ENCODE results near the gene RABGAP1L. TPM values are rescaled to one million over a fixed set of nuclear protein-coding genes. Genes with fewer than 3 reads are reported as not detected.
"Not testable (repeated sequence)": the region's sequence is repeated elsewhere in the genome, so short reads cannot be mapped to it uniquely, and the experiment has no call there.

The RABGAP1L gene
- polyA plus RNA-seq, 12 donors = 11.4 to 34.1 (median 16.6) TPM; not detected in 1

DNA sequence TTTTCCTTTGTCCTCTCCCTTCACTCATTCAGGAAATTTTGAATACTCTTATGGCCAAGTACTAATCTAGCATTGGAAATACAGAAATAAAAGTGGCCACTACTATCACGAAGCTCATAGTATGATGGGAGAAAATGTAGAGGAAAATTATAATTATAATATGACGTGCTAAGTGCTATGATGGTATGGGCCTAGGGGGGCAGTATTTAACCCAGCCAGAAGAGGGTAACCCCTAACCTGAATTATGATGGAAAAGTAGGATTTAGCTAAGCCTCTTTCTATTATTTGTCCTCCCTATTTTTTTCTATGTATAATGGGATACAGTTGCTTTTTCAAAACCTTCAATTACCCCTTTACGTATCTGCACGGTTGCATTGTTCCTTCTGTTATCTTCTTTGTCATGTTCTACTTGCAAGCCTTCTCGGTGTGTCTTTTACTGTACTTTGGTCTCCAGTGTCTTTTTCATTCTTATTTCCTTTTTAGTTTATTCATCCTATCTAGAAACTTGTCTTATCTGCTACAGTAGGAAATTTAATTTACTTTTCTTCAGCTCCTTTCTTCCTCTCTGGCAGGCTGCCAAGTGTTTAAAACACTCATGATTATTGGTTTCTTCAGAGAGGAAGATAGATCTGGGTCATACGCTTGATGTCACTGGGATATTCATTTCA, 199.6 kb downstream of the RABGAP1L start:
- DNase-seq = no peak

DNA sequence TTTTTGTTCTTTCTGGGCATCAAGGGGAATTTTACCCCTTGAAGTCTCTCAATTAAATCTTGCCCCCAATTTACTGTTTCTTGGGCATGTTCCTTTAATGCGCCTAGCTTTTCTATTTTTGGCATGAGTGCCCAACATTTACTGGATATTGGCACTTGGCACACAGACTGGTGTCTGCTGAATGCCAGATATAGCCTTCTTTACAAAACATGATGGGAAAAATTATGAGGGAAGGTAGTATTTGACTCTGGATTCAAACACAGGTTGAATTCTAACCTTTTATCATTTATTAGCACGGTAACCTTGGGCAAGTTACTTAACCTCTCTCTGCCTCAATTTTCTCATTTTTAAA, 200.1 kb downstream of the RABGAP1L start:
- DNase-seq = no peak

DNA sequence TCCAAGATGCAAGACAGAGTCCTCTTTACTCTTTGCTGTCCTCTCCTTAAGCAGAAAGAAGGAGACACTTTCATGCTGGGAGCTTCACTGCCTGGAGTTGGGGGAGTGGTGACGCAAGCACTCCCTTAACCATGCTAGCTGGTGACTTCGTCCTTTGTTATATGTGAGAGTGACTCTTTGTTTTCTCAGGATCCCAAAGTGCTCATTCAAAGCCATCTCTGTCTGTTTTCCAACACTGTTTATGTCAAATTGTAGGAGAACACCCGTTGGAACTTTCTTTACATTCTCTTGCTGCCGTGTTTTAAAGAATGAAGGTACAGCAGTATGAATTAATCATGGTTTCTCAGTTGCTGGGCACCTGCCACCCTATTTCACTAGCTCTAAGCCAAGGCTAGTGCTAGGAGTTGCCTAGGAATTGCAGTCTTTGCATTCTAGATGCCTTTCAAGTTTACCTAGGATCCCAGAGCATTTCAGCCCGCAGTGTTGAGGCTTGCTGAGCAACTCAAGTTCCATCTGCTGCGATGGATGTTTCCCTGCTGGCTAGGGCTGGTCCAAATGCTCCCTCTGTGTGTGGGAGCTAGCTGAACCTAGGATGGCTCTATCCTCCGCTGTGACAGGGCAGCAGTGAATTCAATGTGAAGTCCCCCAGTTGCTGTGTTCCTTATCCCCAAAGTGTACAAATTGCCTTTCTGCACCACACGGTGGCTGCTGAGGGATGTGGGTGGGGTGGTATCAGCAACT, 205.8 kb downstream of the RABGAP1L start:
- no peak for DNase-seq

GRCh38 chr1:174366946-174367345, 207.6 kb downstream of the RABGAP1L start:
- no peak for DNase-seq

GRCh38 chr1:174367892-174368291, 208.6 kb downstream of the RABGAP1L start:
- no peak for DNase-seq

DNA sequence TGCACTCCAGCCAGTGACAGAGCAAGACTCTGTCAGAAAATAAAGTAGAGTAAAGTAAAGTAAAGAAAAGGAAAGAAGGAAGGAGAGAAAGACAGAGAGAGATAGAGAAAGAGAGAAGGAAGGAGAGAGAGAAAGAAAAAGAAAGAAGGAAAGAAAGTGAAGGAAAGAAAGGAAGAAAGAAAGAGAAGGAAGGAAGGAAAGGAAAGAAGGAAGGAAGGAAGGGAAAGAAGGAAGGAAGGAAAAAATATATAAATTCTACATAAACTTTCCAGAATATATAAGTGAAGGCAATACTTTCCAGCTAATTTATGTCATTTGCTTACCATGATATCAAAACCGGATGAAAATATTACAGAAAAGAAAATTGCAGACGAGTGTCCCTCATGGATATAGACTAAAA, 216.7 kb downstream of the RABGAP1L start:
- no peak for DNase-seq

- no peak for DNase-seq
Measured at GRCh38 chr1:174391716-174392115, 232.4 kb downstream of the RABGAP1L start.

DNA sequence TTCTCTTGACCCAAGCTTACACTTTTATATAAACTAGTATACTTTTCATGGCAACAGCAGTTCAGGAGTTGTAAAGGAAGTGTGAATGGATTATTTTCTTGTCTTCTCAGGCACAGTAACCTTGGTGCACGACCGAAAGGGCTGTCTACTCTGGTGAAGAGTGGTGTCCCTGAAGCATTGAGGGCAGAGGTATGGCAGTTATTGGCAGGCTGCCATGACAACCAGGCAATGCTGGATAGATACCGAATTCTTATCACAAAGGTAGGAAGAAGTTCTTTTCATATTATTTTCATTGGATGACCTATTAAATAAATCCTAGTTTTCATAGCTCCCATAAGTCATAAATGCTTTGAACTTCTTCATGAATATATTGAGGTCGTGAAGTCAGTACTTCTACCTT, 234.6 kb downstream of the RABGAP1L start:
- no peak for DNase-seq

DNA sequence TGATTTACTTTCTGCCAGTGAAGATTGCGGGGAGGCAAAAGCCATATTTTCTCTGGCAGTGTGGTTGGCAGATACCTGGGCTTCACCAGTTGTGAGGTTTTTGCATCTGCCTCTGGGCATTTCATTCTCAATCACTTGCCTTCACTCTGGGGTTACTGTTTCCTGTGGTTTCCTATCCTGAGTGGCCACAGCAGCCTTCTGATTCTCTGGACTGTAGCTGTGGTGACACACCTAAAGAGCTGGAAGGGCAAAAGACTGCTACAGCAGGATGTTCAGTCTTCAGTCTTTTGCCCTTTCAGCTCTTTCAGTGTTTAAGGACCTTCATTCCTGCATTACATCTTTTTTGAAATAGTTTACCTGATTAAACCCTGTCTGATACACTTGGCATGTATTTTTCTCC, 237.9 kb downstream of the RABGAP1L start:
- DNase-seq = no peak

GRCh38 chr1:174398246-174398645, 238.9 kb downstream of the RABGAP1L start:
- no peak for DNase-seq

GRCh38 chr1:174399211-174399610, 239.9 kb downstream of the RABGAP1L start:
- DNase-seq = no peak

DNA sequence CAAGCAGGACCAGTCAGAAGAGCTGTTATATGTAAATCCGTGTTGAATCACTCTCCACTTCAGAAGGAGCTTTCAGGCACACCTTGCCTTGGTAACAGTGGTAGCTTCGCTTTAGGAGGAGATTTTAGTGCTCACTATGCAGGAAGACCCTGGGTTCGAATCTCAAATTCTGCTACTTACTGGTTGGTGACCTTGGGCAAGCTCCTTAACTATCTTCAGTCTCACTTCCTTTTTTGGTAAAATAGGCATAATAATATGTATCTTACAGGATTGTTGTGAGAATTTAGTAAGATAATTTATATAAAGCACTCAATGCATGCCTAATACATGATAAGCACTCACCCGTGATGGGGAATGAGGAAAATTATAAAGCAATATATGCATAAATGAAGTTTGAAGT, 241.8 kb downstream of the RABGAP1L start:
- no peak for DNase-seq

DNA sequence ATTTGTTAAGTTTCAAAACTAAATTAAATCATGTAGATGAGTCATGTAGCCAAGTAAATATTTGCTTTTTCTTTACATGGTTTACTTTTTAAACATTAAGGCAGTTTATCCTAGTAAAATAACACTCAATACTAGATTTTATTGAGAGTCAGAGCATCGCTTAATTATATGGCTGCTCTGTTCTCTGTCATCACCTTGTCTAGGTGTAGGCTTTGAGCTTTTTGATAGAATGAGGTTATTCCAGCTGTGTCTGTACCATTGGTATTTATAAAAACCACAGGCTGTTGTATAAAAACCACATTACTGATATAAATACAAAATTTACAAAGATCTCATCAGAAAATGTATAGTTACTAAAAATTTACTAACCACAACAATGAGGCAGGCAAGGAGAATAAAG, 245.9 kb downstream of the RABGAP1L start:
- DNase-seq = no peak

- no peak for DNase-seq
Measured at GRCh38 chr1:174406421-174406820, 247.1 kb downstream of the RABGAP1L start.

DNA sequence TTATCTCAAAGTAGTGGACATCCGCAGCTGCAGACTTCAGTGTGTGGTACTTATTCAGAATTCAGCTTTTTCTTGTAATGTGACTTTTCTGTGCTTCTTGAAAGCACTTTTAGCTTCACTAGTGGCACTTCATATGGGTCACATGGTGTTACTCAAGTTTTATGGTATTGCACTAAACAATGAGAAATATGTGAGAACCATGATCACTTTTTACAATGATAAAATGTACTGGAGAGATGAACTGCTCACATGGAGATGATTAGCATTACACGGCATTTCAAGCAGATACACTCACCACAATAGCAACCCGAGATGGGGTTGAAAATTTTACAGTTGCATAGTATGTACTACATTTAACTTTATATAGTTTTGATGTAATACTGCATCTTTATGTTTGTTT, 248.3 kb downstream of the RABGAP1L start:
- DNase-seq = no peak

GRCh38 chr1:174408146-174408545, 248.8 kb downstream of the RABGAP1L start:
- DNase-seq = no peak

GRCh38 chr1:174409801-174410200, 250.5 kb downstream of the RABGAP1L start:
- DNase-seq = not testable (repeated sequence)

- DNase-seq = no peak
Measured at GRCh38 chr1:174413632-174414031, 254.3 kb downstream of the RABGAP1L start.

DNA sequence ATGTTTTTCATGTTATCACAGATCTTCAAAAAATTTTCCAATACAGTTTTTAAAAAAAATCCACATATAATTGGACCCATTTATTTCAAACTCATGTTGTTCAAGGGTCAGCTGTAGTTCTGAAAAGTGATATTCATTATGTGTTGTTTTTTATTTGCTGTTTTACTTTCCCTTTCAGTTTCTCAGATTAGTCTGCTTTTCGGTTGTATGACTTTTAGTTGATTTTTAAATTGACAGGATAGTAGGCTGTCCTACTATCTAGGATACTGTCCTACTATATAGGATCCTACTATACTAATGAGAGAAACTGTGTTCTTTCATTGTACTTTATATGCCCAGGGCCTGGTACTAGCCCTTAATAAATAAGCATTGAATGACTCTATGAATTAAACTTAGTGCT, 254.9 kb downstream of the RABGAP1L start:
- no peak for DNase-seq

- DNase-seq = no peak
Measured at GRCh38 chr1:174415506-174415905, 256.2 kb downstream of the RABGAP1L start.

GRCh38 chr1:174417921-174418320, 258.6 kb downstream of the RABGAP1L start:
- DNase-seq = no peak

GRCh38 chr1:174425121-174425520, 265.8 kb downstream of the RABGAP1L start:
- no peak for DNase-seq

DNA sequence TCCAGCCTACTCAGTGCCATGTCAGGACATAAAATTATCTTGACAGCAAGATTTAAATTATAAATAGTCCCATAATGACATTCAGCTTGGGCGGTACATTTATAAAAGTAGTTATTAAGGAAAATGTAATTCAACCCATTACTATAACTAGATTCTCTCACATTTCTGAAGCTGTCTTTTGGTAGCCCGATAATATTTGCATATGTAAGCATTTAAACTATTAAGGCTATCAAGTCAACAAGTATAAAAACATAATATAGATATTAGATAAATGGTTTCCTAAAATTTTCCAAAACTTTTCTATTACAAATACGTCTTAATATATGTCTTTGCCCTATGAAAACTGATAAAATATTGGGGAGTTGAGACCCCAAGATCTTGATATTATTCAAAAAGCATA, 266.8 kb downstream of the RABGAP1L start:
- no peak for DNase-seq

- no peak for DNase-seq
Measured at GRCh38 chr1:174428033-174428432, 268.7 kb downstream of the RABGAP1L start.

Measured in muscle of arm (tissue), 12 donors.